Mucosa of descending colon (tissue), 3 donors: ENCODE results near the gene SLC25A21. TPM values are rescaled to one million over a fixed set of nuclear protein-coding genes. Genes with fewer than 3 reads are reported as not detected.

Source experiments
- ATAC-seq: fragments of 200-7000 bp; cut with Tn5 transposase; one replicate; pipeline ENCODE4 v1.9.1; 2020; ENCODE audit warnings: mild to moderate bottlenecking, moderate library complexity
- DNase-seq, 3 donors: peaks; one replicate each; pipeline ENCODE4 v3.0.0-alpha.2; 2020
- H3K36me3 ChIP-seq: fragments of 200-600 bp; one replicate; pipeline ENCODE4 v1.8.0; 2021; ENCODE audit warnings: low read depth, mild to moderate bottlenecking
- H3K4me1 ChIP-seq: fragments of 200-600 bp; one replicate; pipeline ENCODE4 v1.8.0; 2021; ENCODE audit warnings: low read depth, mild to moderate bottlenecking
- H3K4me3 ChIP-seq: fragments of 200-600 bp; one replicate; pipeline ENCODE4 v1.8.0; 2021; ENCODE audit warnings: mild to moderate bottlenecking
- H3K9me3 ChIP-seq: fragments of 200-600 bp; one replicate; pipeline ENCODE4 v1.8.0; 2021; ENCODE audit warnings: mild to moderate bottlenecking
- intact Hi-C, 2 donors: fragments of 100-400 bp; cut with DNase I in 1 of 2; cut with micrococcal nuclease in 1 of 2; formaldehyde crosslinking; loops; one replicate each; pipeline versions ENCODE4 v1.11.0 to v1.11.1; 2022; cut with DNase I, micrococcal nuclease
- total RNA-seq, 3 donors: library from RNA; stranded (reverse); fragmentation: NEBNext Ultra II Directional in 2 of 3; extraction: Animal tissue kit (Norgen Biotek cat#: 25700) in 2 of 3; gene quantifications; one replicate each; pipeline versions ENCODE4 v1.2.1 to v1.2.4, GENCODE V29; 2021 to 2023
- TF ChIP-seq, protein P1 (sequence below): fragments of 200-600 bp; IDR thresholded peaks from one replicate; pipeline ENCODE4 v1.8.0; 2022; ENCODE audit warnings: antibody characterized with exemption, mild to moderate bottlenecking
- donor health status: DM: no; HTN: no; CAD: no; lungs with moderate emphysema.
- donor health status: DM: no; HTN: no; CAD: no.
- donor health status: DM: no; HTN: yes; CAD: no.

SLC25A21 gene
- total RNA-seq, 3 donors from 2014 or later: 0.31 to 1.4 (median 0.61) TPM

DNA sequence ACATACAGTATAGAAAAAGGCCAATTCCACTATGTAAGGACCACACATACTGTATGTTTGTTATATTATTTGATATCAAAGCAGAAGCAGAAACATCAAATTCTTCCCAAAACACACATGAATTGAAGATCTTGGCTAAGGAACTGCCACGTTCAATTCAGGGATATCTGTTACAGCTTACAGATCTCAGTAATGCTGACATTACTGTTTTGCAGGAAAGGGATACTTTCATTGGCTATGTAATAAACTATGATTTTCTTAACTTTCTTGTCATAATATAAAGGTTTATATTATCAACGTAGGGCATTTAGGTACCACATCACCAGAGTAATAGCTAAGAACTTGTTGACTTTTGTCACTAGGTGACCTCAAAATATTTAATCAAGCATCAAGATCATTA is 362.2 kb downstream of the SLC25A21 start:
- no peaks in the 10 kb centered on the region for H3K4me1 ChIP-seq
- TF ChIP-seq, protein P1, sequence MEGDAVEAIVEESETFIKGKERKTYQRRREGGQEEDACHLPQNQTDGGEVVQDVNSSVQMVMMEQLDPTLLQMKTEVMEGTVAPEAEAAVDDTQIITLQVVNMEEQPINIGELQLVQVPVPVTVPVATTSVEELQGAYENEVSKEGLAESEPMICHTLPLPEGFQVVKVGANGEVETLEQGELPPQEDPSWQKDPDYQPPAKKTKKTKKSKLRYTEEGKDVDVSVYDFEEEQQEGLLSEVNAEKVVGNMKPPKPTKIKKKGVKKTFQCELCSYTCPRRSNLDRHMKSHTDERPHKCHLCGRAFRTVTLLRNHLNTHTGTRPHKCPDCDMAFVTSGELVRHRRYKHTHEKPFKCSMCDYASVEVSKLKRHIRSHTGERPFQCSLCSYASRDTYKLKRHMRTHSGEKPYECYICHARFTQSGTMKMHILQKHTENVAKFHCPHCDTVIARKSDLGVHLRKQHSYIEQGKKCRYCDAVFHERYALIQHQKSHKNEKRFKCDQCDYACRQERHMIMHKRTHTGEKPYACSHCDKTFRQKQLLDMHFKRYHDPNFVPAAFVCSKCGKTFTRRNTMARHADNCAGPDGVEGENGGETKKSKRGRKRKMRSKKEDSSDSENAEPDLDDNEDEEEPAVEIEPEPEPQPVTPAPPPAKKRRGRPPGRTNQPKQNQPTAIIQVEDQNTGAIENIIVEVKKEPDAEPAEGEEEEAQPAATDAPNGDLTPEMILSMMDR: no peak
- intact Hi-C loops: no loop called here
- ATAC-seq (no peak), DNase-seq (no peak)
- no peaks in the 10 kb centered on the region for H3K9me3 ChIP-seq
- H3K4me3 ChIP-seq: no peak overlapping the region
- H3K36me3 ChIP-seq: no peaks in the 10 kb centered on the region

DNA sequence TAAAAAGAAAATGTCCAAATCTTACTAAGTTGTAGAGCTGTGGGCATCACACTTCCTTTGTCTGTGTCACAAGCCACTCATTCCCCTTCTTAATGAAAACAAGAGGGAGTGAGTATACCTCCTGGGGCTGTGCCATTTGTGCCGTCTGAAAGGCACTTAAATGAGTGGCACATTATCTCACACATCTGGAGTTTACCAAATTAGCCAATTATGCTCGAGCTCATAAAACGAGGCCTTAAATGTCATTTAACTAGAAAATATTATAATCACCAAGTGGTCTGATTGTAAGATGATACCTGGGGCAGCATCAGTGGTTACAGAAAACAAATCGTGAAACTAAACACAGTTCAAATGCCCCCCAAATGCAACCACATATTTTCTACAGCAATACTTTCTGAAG is 364.7 kb downstream of the SLC25A21 start:
- no peaks in the 10 kb centered on the region for H3K4me1 ChIP-seq
- DNase-seq (no peak), ATAC-seq (no peak)
- H3K9me3 ChIP-seq: no peaks in the 10 kb centered on the region
- intact Hi-C loops: no loop called here
- TF ChIP-seq, protein P1: no peak
- H3K36me3 ChIP-seq: no peaks in the 10 kb centered on the region
- H3K4me3 ChIP-seq: no peak overlapping the region

DNA sequence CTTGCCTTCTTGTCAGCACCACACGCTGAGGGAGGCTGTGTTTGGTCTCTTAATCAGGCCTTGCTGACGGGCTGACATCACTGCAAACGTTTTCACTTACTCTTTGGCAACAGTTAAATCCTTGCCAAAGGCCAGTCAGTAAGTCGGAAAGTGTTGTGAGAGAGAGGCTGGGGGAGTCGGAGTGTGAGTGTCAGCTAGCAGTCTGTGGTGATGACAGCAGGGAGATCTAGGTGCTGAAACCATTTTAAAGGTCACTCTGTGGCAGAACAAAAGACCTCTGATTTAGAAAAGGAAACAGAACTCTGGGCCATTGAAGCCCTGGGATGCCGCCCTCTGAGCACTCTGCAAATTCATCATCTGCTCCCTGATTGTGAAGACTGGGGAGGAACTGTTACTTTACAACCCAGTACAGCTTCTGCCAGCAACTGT is 367.3 kb downstream of the SLC25A21 start:
- no peaks in the 10 kb centered on the region for H3K36me3 ChIP-seq
- no peak overlapping the region for H3K4me3 ChIP-seq
- DNase-seq (no peak), ATAC-seq (no peak)
- intact Hi-C loops: no loop called here
- TF ChIP-seq, protein P1: no peak
- H3K4me1 ChIP-seq: no peaks in the 10 kb centered on the region
- no peaks in the 10 kb centered on the region for H3K9me3 ChIP-seq

DNA sequence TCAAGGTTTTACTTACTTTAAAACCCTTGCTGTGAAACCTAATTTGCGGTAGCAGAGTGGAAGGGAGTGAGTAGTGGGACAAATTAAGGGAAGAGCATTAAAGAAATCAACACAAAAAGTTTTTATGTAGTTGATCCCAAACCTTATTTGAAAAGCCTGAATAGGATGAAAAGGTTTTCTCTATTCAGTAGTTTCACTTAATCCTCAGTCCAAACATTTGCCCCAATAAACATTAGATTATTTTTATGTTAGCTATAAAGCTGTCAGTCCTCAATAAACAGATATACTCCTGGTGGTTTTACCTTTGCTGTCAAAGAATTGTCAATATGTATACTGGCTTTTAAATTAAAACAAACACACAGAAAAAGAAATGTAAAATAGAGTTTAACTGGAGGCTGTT is 374.8 kb downstream of the SLC25A21 start:
- no peaks in the 10 kb centered on the region for H3K9me3 ChIP-seq
- DNase-seq: no peak
- H3K4me3 ChIP-seq: no peak overlapping the region
- H3K36me3 ChIP-seq: no peaks in the 10 kb centered on the region
- TF ChIP-seq, protein P1: no peak
- no peaks in the 10 kb centered on the region for H3K4me1 ChIP-seq
- no peak for ATAC-seq
- intact Hi-C loops: no loop called here

DNA sequence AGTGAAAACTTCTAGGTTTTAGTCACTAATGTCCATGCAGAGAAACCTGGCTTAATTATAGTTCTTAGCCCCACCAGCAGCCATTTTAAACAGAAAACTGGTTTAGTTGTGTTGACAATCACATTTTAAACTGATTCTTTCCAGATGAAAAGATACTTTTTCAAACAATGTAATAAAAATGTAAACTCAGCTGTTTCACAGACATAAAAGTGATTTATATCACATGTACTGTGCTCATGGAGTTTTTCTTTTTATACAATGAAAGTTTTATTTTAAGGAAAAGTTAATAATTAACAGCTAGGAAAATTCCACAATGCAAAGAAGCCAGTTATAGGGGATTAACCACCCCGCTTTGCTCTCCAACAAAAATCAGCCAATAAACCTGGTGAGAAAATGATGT is 381.0 kb downstream of the SLC25A21 start:
- TF ChIP-seq, protein P1: no peak
- Histone ChIP-seq H3K36me3 (no peaks in the 10 kb centered on the region), H3K9me3 (no peaks in the 10 kb centered on the region), H3K4me3 (no peak overlapping the region), H3K4me1 (no peaks in the 10 kb centered on the region)
- DNase-seq (no peak), ATAC-seq (peak; percentile 7)
- intact Hi-C loops: no loop called here

DNA sequence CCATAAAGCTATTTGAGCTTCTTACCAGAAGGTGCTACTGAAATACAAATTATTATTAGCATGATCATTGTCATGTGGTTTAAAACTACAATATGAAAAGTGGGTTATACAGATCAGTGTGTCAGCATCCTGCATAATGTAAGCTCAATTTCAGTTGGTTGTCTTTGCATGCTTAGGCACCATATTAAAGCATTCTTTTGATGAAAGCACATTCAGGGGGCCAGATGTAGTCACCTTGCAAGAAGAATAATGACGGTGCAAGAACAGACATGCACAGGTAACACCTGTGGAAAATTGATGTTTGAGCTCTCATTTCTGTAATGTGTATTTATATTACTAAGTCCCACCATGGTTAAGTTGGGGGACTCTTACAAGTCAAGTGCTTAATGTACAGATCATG is 386.9 kb downstream of the SLC25A21 start:
- TF ChIP-seq, protein P1: no peak
- no peaks in the 10 kb centered on the region for H3K36me3 ChIP-seq
- no peak overlapping the region for H3K4me3 ChIP-seq
- intact Hi-C loops: no loop called here
- ATAC-seq (no peak), DNase-seq (no peak)
- H3K9me3 ChIP-seq: no peaks in the 10 kb centered on the region
- no peaks in the 10 kb centered on the region for H3K4me1 ChIP-seq
